GM19238 (cell line): ENCODE measurements around the gene MARCOL.
"Not testable (repeated sequence)": the region's sequence is repeated elsewhere in the genome, so short reads cannot be mapped to it uniquely, and the experiment has no call there.

Source experiments
- DNase-seq: peaks from one replicate; pipeline ENCODE4 v3.0.0; 2011; ENCODE audit warnings: low spot score; ENCODE audit not compliant: insufficient read length

MARCOL gene

DNA sequence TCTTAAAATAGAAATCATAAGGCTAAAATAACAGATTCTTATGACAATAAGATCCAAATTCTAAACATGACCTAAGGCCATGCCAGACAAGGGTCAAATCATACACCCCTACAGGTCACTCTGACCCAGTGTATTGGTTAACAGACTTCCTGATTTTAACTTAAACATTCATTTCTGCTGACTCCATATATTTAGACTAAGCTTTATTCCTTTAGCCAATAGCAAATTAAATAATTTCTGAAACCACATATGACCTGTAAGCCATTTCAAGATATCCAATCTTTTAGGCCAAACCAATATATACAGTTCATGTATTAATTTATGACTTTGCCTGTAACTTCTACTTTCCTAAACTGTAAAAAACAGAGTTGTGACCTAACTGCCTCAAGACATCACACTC lies 22.9 kb downstream of the MARCOL start:
- DNase-seq, result no peak

DNA sequence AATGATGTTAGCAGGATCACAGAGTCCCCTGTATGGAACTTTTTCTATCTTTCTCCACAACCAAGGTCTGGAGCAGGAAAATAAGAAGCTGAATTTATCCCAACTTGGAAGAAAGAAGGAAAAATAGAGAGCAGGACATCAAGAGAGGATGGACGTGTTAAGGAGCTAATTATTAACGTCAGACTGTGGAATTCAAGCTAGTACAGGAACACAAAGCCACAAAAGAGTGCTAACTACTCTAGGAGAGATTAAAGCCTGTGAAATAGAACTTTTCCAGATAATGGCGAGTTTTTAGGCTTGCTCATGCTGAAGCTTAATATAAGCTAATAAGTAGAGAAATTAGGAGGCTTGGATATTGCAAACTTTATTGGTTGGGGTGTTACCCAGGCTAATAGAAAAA lies 29.6 kb downstream of the MARCOL start:
- DNase-seq, result no peak

DNA sequence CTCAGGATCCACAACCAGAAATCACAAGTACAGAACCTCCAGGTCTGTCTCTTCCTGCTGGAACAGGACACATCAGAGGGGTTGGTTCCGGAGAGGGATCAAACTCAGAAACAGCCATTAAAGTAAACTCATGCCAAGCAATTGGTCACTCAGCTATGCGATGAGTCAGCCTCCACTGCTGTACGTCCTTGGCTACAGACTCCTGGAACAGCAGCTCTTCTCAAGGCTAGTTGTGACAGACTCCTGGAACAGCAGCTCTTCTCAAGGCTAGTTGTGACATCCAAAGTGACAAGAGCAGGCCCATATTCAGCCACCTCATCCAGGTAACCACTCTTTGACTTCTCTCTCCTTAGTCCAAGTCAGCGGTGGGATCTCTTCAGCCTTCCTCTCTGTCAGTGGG lies 30.2 kb downstream of the MARCOL start, which contains the start of gene SPINK13:
SPINK13 (plus strand) TSS at position 229 of the 400 bp plus-strand sequence. CDS start 1,279 bp downstream, outside the sequence.
- DNase-seq, result no peak

DNA sequence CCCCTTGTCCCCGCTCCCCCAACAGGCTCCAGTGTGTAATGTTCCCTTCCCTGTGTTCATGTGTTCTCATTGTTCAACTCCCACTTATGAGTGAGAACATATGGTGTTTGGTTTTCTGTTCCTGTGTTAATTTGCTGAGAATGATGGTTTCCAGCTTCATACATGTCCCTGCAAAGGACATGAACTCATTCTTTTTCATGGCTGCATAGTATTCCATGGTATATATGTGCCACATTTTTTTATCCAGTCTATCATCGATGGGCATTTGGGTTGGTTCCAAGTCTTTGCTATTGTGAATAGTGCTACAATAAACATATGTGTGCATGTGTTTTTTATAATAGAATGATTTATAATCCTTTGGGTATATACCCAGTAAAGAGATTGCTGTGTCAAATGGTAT lies 36.8 kb downstream of the MARCOL start:
- not testable (repeated sequence) for DNase-seq

DNA sequence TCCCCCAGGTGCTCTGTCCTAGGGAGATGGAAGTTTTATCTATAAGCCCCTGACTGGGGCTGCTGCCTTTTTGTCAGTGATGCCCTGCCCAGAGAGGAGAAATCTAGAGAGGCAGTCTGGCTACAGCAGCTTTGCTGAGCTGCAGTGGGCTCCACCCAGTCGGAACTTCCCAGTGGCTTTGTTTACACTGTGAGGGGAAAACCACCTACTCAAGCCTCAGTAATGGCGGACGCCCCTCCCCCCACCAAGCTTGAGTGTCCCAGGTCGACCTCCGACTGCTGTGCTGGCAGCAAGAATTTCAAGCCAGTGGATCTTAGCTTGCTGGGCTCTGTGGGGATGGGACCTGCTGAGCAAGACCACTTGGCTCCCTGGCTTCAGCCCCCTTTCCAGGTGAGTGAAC lies 42.6 kb downstream of the MARCOL start:
- not testable (repeated sequence) for DNase-seq

DNA sequence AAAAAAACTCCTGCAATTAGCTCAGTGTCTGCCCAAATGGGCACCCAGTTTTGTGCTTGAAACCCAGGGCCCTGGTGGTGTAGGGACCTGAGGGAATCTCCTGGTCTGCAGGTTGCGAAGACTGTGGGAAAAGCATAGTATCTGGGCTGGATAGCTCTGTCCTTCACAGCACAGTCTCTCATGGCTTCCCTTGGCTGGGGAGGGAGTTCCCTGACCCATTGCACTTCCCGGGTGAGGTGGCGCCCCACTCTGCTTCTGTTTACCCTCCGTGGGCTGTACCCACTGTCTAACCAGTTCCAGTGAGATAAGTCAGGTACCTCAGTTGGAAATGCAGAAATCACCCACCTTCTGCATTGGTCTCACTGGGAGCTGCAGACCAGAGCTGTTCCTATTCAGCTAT lies 43.0 kb downstream of the MARCOL start:
- DNase-seq, result not testable (repeated sequence)

DNA sequence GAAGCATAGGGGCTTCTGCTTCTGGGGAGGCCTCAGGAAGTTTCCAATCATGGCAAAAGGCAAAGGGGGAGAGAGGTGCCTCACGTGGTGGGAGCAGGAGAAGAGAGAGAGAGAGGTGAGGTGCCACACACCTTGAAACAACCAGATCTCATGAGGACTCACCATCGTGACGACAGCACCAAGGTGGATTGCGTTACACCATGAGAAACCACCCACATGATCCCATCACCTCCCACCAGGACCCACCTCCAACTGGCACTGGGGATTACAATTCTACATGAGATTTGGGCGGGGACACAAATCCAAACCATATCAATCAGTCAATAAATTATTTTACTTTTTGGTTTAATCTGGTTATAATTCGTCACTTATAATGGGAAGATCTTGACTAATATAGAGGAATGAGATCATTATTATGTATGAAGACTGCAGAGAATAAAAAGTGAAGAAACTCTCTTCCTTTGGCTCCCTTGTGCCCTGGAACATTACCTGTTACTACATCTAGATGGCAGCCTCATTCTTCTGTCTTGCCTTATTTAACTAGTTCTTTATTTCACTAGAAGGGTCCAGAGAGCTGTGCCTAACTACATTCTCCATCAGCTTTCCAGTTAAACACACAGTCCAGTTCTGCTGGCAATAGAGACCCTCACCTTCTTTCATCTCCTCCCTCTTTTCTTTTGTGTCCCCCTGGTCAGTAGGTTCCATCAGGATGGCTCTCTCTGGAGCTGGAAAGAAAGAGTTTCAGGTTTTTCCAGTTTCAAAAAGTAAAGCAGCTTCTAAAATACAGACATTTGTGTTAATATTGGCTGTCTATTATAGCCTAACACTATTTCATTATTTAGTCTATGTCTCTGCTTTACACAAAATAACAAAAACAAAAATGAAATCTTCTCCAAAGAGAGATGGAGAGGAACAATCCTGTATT lies 52.2 kb downstream of the MARCOL start:
- DNase-seq, result no peak
